ENCODE results near the gene NLRP9.
"Not testable (repeated sequence)": the region's sequence is repeated elsewhere in the genome, so short reads cannot be mapped to it uniquely, and the experiment has no call there.

NLRP9 gene

GRCh38 chr19:55738302-55738701 is at the start of gene NLRP9:
TSS of gene NLRP9 (minus strand) at chr19:55738402. CDS start at chr19:55738374, 28 bp downstream.
- TF ChIP-seq CTCF (IDR thresholded peaks at IDR 0.05; ENCODE audit: low read depth, low read length, missing control alignments), result no peak
- DNase-seq (ENCODE audit: extremely low read depth, low read depth), result no peak
- H3K4me3 ChIP-seq (replicated peaks; ENCODE audit: low read depth, low read length), result no peak within 1 kb of the TSS

- no peak for TF ChIP-seq CTCF (IDR thresholded peaks at IDR 0.05; ENCODE audit: low read depth, low read length, missing control alignments)
- no peak for DNase-seq (ENCODE audit: extremely low read depth, low read depth)
- H3K4me3 ChIP-seq (replicated peaks; ENCODE audit: low read depth, low read length), result no peak overlapping the region
Measured at GRCh38 chr19:55781112-55781511, 42.9 kb upstream of the NLRP9 start.

- DNase-seq (ENCODE audit: extremely low read depth, low read depth), result no peak
- no peak overlapping the region for H3K4me3 ChIP-seq (replicated peaks; ENCODE audit: low read depth, low read length)
Measured at GRCh38 chr19:55778331-55778730, 40.1 kb upstream of the NLRP9 start.

GRCh38 chr19:55777528-55777927 is 39.3 kb upstream of the NLRP9 start:
- H3K4me3 ChIP-seq (replicated peaks; ENCODE audit: low read depth, low read length), result no peak overlapping the region
- TF ChIP-seq CTCF (IDR thresholded peaks at IDR 0.05; ENCODE audit: low read depth, low read length, missing control alignments), result no peak
- no peak for DNase-seq (ENCODE audit: extremely low read depth, low read depth)

More at GRCh38 chr19:55778331-55778730, 40.1 kb upstream of the NLRP9 start:
- no peak for TF ChIP-seq CTCF (IDR thresholded peaks at IDR 0.05; ENCODE audit: low read depth, low read length, missing control alignments)

GRCh38 chr19:55769632-55770031 is 31.4 kb upstream of the NLRP9 start:
- H3K4me3 ChIP-seq (replicated peaks; ENCODE audit: low read depth, low read length); DNase-seq (ENCODE audit: extremely low read depth, low read depth): not testable (repeated sequence)

GRCh38 chr19:55768818-55769217 is 30.6 kb upstream of the NLRP9 start, which contains the start of gene RFPL4AL1:
TSS of gene RFPL4AL1 (plus strand) at chr19:55769118. CDS start at chr19:55771805, 2,687 bp downstream.
- H3K4me3 ChIP-seq (replicated peaks; ENCODE audit: low read depth, low read length); DNase-seq (ENCODE audit: extremely low read depth, low read depth): not testable (repeated sequence)

- DNase-seq (ENCODE audit: extremely low read depth, low read depth), result no peak
- TF ChIP-seq CTCF (IDR thresholded peaks at IDR 0.05; ENCODE audit: low read depth, low read length, missing control alignments), result no peak
- no peak overlapping the region for H3K4me3 ChIP-seq (replicated peaks; ENCODE audit: low read depth, low read length)
Measured at GRCh38 chr19:55766466-55766865, 28.3 kb upstream of the NLRP9 start.

GRCh38 chr19:55758797-55759196 is 20.6 kb upstream of the NLRP9 start, which contains the start of gene RFPL4A:
TSS of gene RFPL4A (plus strand) at chr19:55759097. CDS start at chr19:55761801, 2,704 bp downstream.
- not testable (repeated sequence) for H3K4me3 ChIP-seq (replicated peaks; ENCODE audit: low read depth, low read length); DNase-seq (ENCODE audit: extremely low read depth, low read depth)

GRCh38 chr19:55756808-55757207 is 18.6 kb upstream of the NLRP9 start:
- not testable (repeated sequence) for DNase-seq (ENCODE audit: extremely low read depth, low read depth); H3K4me3 ChIP-seq (replicated peaks; ENCODE audit: low read depth, low read length)
